ENCODE measurements around the gene TOPBP1. TPM values are rescaled to one million over a fixed set of nuclear protein-coding genes. Genes with fewer than 3 reads are reported as not detected.
"Not testable (repeated sequence)": the region's sequence is repeated elsewhere in the genome, so short reads cannot be mapped to it uniquely, and the experiment has no call there.

The TOPBP1 gene
- polyA plus RNA-seq, 12 donors: 18.0 to 57.8 (median 32.1) TPM; not detected in 1

- no peak for DNase-seq
Observed at GRCh38 chr3:133675631-133676335, 14.0 kb upstream of the TOPBP1 start.

GRCh38 chr3:133674290-133674919 lies 12.7 kb upstream of the TOPBP1 start:
- DNase-seq: no peak

GRCh38 chr3:133673746-133674145 lies 12.0 kb upstream of the TOPBP1 start:
- DNase-seq: no peak

GRCh38 chr3:133672461-133672860 lies 10.7 kb upstream of the TOPBP1 start:
- no peak for DNase-seq

- no peak for DNase-seq
Observed at GRCh38 chr3:133670525-133670995, 8.8 kb upstream of the TOPBP1 start.

- no peak for DNase-seq
Observed at GRCh38 chr3:133669949-133670524, 8.3 kb upstream of the TOPBP1 start.

GRCh38 chr3:133667118-133667517 lies 5.4 kb upstream of the TOPBP1 start:
- DNase-seq: no peak

GRCh38 chr3:133665188-133665587 lies 3.4 kb upstream of the TOPBP1 start:
- not testable (repeated sequence) for DNase-seq

GRCh38 chr3:133663569-133664313 lies 2.0 kb upstream of the TOPBP1 start:
- DNase-seq: peak; percentile 45

GRCh38 chr3:133662278-133662651 lies 524 bp upstream of the TOPBP1 start:
- DNase-seq: peak; percentile 24

GRCh38 chr3:133659806-133660205 lies 1.9 kb downstream of the TOPBP1 start:
- DNase-seq: no peak

GRCh38 chr3:133655731-133656515 lies 5.8 kb downstream of the TOPBP1 start:
- DNase-seq: no peak

- no peak for DNase-seq
Observed at GRCh38 chr3:133649486-133650068, 12.2 kb downstream of the TOPBP1 start.

- no peak for DNase-seq
Observed at GRCh38 chr3:133644768-133645167, 17.0 kb downstream of the TOPBP1 start.

GRCh38 chr3:133643611-133644010 lies 18.1 kb downstream of the TOPBP1 start:
- no peak for DNase-seq

GRCh38 chr3:133641254-133641653 lies 20.5 kb downstream of the TOPBP1 start:
- no peak for DNase-seq

- no peak for DNase-seq
Observed at GRCh38 chr3:133633439-133633838, 28.3 kb downstream of the TOPBP1 start.

- DNase-seq: no peak
Observed at GRCh38 chr3:133629146-133629545, 32.6 kb downstream of the TOPBP1 start.

GRCh38 chr3:133627789-133628188 lies 34.0 kb downstream of the TOPBP1 start:
- no peak for DNase-seq

- no peak for DNase-seq
Observed at GRCh38 chr3:133620066-133620784, 41.5 kb downstream of the TOPBP1 start.
